ENCODE measurements around the gene B3GNT3.
A peak's percentile ranks its signal among the peaks of the same experiment; 100 is the strongest.

The B3GNT3 gene

DNA sequence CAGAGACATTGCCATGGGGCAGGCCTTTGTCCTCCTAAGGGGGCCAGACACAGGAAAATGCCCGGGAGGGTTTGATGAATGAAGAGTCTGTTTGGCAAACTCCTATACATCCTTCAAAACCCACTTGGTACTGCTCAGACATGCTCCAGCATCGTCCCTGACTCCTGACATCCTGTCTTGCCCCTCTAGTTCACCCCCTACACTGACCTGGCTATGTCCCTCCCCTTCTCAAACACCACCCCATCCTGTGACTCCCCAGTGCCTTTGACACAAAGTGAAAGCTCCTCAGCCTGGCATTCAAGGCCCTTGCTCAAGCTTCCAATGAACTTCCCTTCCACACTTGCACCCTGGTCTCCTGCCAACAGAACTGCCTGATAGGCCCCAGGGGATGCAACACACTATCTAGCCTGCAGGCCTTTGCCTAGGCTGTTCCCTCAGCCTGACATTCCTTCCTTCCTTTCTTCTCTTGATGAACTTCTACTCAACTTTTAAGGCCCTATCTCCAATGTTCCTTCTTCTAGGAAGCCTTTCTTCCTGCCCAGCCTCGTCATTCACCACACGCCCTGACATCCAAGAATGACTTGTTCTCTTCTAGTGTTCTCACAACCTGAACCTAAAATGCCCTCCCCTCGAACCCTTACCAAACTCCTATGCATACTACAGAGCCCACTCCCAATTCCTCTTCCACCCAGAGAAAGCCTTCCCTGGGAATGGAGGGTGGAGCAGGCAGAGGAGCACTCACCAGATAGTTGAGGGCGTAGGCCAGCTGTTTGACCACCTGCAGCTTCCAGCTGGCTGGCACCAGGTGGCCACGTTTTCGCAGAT, 40.5 kb downstream of the B3GNT3 start:
- DNase-seq, result no peak

DNA sequence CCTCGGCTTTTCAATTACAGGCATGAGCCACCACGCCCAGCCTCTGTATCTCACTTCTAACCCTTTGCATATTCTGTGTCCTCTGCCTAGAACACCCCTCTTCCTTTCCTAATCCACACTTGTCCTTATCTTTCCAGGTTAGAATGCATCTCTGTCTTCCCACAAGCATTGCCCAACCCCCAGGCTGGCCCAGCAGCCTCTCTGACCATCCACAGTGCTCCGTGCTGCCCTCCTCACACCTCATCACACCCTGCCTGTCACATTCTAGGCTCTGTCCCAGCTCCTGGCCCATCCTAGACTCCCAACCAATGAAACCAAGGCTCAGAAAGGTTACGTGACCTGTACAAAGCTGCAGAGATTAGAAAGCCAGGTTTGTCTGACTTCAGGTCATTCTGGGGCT, 41.6 kb downstream of the B3GNT3 start:
- no peak for DNase-seq

DNA sequence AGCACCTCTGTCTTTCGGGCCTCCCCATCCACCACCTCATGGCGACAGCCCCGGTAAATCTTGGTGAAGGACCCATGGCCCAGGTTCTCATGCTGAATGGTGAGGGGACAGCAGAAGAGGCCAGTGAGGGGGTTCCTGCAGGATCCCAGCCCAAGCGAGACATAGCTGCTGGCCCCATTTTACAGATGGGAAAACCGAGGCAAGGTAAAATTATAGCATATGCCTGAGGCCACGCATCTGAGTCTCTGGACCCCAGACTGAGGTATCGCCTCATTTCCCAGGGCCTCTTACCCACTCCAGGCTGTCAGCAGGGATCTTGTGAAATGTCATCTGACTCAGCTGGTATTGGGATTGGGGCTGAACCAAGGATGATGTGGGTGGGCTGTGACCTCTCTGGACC, 43.0 kb downstream of the B3GNT3 start:
- DNase-seq, result no peak

DNA sequence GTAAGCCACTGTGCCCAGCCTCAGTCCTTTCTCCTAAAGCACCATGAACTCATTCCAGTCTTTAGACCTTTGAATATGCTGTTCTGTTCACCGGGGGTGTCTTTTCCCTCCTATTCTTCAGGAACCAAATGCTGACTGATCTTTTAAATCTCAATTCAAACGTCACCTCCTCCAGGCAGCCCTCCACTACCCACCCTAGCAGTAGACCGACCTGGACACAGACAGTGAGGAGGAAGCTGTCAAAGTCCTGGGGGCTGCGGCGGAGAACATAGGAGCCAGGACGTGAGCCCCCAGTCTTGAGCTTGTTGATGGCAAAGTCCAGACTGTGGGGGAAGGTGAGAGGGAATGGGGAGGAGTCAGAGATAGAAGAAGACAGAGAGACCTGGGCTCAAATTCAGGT, 45.1 kb downstream of the B3GNT3 start:
- DNase-seq, result no peak

DNA sequence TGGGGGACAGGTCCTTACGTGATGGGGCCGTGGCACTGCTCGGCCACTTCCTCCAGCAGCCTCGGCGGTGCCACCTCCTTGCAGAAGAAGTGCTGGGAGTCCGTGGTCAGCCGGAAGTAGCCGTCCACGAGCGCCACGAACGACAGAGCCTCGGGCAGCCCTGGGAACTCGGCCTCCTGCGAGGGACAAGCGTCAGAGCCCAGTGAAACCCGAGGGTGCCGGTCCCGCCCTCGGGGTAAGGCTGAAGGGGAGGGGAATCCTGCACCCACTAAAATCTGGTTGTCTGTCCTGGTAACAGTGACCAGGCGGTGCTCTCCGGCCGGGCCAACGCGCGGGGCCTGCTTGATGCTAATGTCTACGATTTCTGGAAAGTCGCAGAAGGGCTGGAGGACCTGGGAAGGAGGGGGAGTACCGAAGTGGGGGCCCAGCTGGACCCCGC, 46.5 kb downstream of the B3GNT3 start:
- no peak for DNase-seq

DNA sequence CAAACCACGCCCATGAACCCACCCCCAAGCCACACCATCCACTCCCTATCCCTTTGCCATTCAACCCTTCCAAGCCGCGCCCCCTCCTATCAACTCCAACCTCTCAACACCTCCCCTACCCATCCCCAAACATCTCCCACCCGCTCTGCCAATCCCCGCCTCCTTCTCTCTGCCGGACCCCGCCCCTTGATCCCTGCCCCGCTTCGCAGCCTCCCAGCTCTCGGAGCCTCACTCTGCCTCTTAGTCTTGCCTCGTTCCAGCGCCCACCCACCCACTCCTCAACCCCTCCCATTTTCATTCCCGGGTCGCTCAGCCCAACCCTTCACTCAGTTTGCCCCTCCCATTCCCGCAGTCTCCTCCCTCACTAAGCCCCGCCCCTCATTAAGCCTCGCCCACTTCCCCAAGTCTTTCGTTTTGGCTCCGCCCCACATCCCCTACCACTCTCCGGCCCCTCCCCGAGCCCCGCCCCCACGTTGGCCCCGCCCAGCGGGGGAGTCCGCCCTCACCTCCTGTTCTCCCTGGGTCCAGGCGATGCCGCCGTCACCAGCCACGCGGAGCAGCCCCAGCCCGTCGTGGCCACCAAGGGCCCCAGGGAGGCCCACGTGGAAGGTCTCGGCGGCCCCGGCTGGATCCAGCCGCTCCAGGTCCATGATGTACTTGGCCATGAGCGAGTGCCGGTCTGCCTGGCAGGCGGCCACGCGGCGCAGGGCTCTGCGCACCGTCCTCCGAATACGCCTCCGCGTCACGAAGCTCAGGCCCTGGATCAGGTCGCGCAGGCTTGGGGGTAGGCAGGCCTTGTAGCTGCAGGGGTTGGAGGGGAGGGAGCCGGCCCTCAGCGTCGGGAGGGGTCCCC, 47.1 kb downstream of the B3GNT3 start:
- no peak for DNase-seq

DNA sequence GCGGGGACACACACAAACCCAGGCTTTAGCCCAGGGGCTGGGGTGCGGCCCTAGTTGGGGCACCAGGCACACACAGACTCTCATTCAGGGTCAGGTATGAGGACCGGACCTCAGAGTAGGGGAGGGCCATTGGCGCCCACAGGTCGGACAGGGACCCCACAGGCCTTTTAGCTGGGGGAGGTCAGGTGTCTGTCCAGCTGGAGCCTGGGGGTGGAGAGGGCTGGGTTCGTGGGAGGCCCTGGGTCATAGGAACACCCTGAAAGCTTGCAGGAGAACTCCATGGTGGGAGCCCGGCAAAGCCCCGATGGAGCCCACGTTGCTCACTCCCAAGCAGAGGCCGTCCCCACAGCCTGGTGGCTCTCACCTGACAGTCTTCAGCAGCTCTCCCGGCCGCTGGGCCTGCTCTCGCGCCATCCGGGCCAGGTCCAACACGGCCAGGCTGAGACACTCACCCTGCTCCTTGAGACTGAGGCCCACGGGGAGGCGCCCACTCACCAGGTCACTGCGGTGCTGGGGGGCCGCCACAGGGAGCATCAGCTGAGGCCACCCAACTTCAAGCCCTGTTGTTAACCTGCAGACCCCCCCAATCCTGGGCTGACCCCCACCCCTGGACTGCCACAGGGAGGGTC, 47.8 kb downstream of the B3GNT3 start:
- DNase-seq, result no peak

DNA sequence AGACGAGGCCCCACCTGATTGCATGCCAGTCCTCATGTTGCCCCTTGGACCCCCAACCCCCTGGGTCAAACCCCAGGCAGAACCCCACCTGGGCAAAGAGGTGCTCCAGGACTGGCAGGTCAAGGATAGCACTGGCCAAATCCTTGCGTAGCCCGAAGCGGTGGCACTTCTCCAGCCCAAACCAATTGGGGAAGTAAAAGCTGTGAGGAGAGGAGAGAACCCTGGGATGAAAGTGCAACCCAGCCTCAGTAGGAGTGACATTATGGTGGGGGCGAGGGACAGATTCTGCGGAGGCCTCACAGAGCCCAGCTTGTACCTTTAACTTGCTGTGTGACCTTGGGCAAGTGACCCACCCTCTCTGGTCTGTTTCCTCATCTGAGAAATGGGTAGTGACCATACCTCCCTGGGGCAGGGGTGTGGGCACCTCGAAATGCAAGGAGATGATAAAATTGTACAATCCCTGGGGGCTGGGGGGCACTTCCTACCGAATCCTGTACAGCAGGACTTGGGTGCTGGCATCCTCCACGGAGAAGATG, 48.4 kb downstream of the B3GNT3 start:
- no peak for DNase-seq

DNA sequence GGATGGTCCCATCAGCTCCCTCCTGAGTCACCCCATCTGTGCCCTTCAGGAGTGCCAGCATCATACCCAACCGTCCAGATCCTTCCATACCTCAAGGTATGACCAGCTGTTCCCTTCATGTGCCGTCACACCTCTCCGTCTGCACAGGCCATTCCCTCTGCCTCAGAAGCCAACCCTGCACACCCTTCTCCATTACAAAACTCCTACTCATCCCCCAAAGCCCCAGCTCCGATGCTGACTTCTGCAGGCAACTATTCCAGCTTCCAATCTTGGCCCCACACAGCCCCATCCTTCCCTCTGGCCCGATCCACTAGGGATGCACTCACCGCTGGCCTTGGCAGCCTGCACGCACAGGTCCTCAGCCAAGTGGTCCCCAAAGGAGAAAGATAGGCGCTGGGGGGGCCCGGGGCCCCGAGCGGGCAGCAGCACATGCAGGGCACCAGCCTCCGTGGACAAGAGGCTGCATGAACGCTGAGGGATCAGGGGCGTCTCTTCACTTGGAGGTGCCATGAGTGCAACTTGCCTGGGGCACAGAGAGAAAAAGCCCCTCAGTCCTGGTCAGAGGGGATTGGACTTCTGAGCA, 49.1 kb downstream of the B3GNT3 start:
- no peak for DNase-seq

GRCh38 chr19:17846146-17846545, 51.2 kb downstream of the B3GNT3 start:
- peak; percentile 39 for DNase-seq

DNA sequence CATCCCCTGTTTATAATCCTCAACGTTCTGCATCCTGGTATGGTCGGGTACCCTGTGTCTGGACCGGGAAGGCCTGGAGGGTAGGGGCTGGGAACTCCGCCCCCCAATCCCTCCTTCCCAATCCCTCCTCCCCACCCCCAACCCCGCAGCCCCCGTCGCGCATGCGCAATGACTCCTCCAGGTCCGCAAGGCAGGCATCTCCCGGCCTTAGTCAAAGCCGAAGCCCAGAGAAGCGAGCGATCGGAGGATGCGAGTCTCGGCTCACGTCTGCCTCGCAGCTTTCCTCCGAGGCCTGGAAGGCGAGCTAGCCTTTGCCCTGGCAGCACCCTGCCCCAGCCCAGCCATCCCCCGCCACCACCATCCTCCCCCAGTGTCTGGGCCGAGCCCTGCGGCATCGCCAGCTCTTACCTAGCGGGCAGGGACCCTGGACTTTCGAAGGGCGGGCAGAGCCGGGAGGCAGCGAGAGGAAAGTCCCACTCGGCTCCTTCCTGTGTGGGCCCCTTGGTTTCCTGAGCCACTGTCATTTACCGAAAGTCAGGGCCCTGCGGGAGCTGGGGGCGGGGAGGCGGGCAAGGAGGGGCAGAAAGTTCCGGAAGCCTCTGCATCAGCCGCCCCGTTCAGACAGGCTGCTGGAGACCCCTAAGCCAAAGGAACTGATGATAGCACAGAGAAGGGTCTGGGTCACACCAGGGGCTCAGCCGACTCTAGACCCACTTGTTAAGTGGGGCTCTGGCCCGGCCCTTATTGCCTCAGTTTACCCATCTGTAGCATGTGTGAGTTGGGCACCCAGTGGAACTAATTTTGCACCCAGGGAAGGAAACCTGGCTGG, 52.8 kb downstream of the B3GNT3 start, which contains the start of gene JAK3:
JAK3 (minus strand) TSS at position 445 of the 829 bp plus-strand sequence. CDS start 3,565 bp downstream, outside the sequence.
- DNase-seq, result peak; percentile 81

DNA sequence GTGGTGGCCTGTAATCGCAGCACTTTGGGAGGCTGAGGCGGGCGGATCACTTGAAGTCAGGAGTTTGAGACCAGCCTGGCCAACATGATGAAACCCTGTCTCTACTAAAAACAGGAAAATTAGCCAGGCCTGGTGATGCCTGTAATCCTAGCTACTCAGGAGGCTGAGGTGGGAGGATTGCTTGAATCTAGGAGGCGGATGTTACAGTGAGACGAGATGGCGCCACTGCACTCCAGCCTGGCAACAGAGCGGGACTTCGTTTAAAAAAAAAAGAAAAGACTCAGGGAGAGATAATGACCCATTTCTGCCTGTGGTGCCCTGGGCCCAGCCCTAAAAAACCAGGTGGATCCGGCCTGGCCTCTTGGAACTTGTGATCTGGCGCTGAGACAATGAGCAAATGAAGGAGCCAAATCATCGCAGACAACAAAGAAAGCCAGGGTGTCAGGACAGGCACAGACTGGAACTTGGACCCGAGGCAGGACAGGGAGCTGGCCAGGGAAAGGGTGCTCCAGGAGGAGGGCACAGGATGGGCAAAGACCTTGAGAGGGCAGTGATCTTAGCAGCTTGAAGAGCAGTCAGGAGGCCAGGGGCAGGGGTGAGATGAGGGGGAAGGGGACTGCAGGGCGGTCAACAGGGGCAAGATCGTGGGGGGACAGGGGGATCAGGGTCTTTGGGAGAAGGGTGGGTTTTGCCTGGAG, 53.8 kb downstream of the B3GNT3 start:
- DNase-seq, result no peak

- no peak for DNase-seq
Measured at GRCh38 chr19:17854061-17854460, 59.1 kb downstream of the B3GNT3 start.

DNA sequence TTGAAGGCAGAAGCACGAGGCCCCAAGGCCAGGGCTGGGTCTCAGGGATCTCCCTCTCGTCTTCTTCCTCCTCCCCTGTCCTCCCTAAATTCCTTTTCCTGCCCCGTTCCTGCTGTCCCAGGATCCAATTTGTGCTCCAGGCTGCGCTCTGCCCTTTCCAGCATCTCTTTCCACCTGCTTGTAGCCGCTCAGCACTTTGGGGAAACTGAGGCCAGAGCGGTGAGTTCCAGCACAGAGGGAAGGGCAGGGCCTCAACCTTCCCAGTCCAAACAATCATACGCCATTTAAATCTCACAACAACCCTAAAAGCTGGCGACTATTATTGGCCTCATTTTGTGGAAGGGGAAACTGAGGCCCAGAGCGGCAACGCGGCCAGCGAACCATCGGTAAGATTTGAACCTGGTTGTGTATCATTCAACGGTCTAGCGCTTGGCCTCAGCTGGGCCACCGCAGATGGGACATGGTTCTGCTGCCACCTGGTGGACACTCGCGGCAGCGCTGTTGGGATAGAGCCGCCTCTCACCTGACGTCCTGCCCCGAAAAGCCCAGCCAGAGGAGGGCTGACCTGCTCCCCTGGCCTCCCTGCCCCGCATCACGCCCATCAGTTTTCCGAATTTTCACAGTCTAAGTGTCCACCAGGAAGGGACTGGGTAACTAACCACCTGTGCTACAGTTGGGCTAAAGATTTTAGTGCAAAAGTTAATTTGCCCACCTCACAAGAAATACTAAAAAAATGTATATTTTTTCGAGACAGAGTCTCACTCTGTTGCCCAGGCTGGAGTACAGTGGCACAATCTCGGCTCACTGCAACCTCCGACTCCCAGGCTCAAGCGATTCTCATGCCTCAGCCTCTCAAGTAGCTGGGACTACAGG, 60.6 kb downstream of the B3GNT3 start:
- peak; percentile 93 for DNase-seq

DNA sequence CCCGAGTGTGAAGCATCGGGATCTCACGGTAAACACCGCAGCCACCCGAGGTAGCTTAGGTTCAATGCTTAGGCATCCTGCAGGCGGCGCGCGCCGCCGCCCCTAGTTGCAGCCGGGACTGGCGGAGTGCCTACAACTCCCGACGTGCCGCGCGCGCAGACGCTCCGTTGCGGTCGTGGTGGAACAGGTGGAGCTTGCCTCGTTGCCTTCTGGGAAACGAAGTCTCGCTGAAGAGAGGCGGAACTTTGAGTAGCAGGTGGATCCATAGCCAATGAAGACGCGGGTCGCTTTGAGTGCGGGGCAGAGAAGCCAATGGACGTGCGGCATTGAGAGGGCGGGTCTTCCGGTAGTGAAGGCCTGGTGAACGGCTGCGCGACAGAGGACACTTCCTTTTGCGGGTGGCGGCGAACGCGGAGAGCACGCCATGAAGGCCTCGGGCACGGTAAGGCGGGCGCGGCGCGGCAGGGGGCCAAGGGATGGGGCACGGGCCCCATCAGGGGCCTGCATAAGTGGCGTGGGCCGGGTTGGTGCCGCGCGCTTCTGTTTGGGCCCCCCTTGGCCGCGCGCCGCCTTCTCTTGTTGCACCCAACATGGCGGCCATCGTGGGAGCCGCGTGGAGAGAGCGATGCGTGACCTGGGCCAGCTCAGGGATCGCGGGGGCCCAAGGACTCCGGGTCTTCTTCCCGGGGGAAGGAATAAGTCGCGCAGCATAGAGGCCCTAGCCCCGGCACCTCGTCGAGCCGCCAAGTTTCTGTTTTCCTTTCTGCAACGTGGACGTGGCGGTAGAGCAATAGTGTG, 64.8 kb downstream of the B3GNT3 start, which contains the start of gene RPL18A:
RPL18A (plus strand) TSS at position 378 of the 798 bp plus-strand sequence; CDS start at position 425, 47 bp downstream.
- peak; percentile 98 for DNase-seq

- no peak for DNase-seq
Measured at GRCh38 chr19:17860331-17860992, 65.5 kb downstream of the B3GNT3 start.

DNA sequence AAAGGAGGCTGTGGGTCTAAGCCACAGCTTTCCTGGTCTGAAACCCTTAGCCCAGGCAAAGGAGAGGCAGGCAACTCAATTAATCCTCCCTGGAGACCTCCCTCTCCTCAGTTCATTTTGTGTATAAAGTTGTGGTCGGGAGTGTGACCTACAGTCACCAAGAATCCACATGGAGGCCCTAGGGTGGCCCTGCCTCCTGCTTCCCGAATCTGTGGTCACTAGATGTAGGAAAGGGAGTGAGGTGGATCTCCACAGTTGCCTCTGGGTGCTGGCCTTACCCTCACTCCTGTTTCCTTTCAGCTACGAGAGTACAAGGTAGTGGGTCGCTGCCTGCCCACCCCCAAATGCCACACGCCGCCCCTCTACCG, 66.0 kb downstream of the B3GNT3 start:
- no peak for DNase-seq
